Middle frontal gyrus (tissue), 1 donor: Measurements from ENCODE around the gene ASB1.

ENCODE experiments used
- DNase-seq: peaks from one replicate; pipeline ENCODE4 v3.0.0-alpha.2; 2015; ENCODE audit warnings: low spot score; ENCODE audit errors: extremely low spot score

The ASB1 gene

DNA sequence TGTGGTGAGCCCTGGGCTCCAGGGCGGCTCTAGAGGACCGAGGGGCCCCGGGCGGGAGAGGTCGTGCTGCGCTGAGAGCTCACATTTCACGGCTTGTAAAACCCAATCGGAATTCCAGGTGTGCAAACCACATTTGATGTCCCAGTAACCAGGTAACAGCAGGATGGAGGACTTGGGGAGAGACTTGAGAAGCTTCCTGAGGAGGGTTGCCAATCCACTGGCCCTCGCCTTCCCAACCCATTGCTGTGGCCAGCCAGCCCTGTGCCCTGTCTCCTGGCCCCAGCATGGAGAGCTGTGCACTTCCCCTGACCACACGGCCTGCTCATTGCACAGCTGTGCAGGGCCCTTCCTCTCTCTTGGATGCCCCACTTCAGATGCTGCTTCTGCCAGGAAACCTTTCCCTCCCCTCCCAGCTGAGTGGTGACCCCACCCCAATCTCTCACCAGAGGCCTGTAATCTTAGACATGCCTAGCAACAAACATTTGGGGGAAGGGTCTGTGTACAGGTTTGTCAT is 39.6 kb downstream of the ASB1 start:
- no peak for DNase-seq

DNA sequence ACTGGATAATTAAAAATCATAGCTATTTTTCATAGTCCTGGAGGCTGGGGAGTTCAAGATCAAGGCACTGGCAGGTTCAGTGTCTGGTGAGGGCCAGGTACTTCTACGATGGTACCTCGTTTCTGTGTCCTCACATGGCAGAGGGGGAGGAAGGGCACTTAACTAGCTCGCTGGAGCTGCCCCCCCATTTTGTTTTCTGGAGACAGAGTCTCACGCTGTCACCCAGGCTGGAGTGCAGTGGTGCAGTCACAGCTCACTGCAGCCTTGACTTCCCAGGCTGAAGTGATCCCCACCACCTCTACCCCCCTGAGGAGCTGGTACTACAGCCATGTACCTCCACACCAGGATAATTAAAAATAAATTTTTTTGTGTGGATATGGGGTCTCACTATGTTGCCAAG is 40.3 kb downstream of the ASB1 start:
- no peak for DNase-seq

GRCh38 chr2:238467792-238468191 is 41.1 kb downstream of the ASB1 start:
- no peak for DNase-seq

GRCh38 chr2:238469155-238469554 is 42.4 kb downstream of the ASB1 start:
- no peak for DNase-seq

DNA sequence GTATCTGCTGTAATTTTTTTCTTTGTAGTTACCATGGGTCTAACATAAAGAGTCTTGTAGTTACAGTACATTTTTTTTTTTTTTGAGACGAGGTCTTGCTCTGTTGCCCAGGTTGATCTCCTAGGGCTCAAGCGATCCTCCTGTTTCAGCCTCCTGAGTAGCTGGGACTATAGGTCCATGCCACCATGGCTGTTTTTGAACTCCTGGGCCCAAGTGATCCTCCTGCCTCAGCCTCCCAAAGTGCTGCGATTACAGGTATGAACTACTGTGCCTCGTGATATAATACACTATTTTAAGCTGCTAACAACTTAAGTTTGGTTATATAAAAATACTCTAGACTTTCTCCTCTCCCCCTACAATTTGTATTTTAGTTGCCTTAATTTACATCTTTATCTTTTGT is 46.3 kb downstream of the ASB1 start:
- no peak for DNase-seq

GRCh38 chr2:238473523-238473922 is 46.8 kb downstream of the ASB1 start:
- no peak for DNase-seq

DNA sequence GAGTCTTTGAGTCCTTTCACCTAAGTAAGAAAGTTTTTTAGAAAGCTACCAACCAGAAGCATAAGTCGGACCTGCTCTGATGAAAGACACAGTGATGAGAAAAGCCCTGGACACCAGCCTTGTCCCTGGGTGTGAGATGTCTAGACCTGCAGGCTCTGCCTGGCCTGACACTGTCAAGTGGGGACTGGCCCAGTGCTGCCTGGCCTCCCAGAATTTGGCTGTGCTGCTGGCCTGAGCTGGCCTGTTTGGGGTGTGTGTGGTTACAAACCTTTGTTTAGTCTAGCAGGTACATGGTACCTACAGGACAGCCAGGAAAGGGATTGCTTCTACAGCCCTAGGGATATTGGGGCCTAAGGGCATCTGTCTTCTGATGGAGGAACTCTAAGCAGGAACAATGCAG is 48.3 kb downstream of the ASB1 start:
- DNase-seq: no peak

DNA sequence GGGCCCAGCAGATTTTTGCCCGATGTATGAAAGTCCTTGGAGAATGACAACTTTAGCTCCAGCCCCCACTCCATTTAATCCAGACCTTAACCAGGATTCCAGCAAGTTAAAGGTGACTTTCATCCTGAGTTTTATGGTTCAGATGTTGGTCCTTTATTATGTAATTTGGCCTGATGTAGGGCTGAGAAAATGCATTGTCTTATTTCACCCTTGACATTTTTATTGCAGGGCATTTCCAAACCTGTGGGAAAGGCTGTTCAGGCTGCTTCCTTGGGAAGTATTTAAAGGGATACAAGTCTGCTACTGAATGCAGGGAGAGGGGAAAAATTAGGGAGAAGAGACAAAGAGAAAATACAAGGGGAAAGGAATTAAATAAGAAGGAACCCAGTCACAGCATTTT is 48.8 kb downstream of the ASB1 start:
- no peak for DNase-seq

DNA sequence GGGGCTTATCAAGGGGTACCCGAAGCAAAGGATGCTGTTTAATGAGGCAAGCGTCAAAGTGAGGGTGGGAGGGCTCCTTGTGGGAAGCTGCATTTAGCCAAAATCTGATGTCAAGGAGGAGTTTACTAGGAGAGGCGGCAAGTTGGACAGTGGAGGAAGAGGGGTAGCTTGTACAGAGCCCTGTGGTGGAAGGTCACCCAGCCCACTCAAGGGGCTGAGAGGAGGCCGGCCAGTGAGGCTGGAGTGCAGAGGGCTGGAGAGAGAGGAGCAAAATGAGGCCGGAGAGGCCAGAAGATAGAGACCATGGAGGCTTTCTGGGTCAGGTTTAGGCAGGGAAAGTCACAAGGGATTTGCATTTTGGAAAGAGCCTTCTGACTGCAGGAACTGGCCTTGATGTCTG is 49.5 kb downstream of the ASB1 start:
- no peak for DNase-seq

- no peak for DNase-seq
Measured at GRCh38 chr2:238478216-238478615, 51.5 kb downstream of the ASB1 start.

GRCh38 chr2:238479847-238480246 is 53.1 kb downstream of the ASB1 start:
- DNase-seq: no peak

DNA sequence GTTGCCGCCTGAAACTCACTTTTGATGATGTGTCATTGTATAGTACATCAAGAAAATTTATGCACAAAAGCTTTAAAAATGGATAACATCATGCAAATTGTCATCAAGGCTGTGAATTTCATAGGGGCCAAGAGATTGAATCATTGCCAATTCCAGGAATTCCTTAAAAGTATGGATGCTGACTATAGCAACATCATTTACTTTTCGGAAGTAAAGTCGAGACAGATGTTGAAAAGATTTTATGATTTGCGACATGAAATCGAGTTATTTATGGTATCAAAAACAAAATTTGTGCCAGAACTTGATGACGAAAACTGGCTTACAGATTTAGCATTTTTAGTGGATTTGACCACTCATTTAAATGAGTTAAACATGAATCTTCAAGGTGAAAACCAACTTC is 56.3 kb downstream of the ASB1 start:
- no peak for DNase-seq

DNA sequence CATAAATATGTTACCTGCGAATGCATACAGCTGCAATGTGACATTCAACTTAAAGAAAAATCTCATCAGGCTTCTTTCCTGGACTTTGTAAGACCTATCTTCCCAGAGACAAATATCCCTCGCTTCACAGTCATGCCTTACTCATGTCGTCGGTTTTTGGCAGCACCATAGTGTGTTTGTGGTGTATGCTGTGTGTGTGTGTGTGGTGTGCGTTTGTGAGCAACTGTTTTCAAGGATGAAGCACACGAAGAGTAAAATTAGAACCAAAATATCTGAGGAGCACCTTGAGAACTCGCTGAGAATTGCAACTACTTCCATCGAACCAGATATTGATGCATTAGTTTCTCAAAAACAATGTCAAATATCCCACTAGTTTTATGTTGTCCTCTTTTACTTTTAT is 56.9 kb downstream of the ASB1 start:
- no peak for DNase-seq

- DNase-seq: no peak
Measured at GRCh38 chr2:238484522-238485452, 58.1 kb downstream of the ASB1 start.

DNA sequence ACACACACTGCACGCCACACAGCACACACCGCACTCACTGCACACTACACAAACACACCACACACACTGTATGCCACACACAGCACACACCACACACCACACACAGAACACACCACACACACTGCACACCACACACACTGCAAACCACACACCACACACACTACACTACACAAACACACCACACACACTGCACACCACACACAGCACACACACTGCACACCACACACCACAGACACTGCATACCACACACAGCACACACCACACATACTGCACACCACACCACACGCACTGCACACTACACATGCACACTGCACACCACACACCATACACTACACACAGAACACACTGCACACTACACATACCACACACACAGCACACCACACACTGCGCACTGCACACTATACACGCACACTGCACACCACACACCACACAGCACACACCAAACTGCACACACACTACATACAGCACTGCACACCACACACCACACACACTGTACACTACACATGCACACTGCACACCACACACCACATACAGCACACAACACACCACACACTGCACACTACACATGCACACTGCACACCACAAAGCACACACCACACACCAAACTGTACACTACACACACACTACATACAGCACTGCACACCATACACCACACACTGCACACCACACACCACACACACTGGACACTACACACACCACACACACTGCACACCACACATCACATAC is 59.6 kb downstream of the ASB1 start:
- no peak for DNase-seq

GRCh38 chr2:238487134-238487533 is 60.4 kb downstream of the ASB1 start:
- no peak for DNase-seq

GRCh38 chr2:238487652-238488346 is 61.1 kb downstream of the ASB1 start:
- no peak for DNase-seq

- DNase-seq: no peak
Measured at GRCh38 chr2:238488347-238488826, 61.7 kb downstream of the ASB1 start.

GRCh38 chr2:238489431-238489830 is 62.7 kb downstream of the ASB1 start:
- no peak for DNase-seq

GRCh38 chr2:238489896-238490295 is 63.2 kb downstream of the ASB1 start:
- DNase-seq: no peak

GRCh38 chr2:238492840-238493239 is 66.1 kb downstream of the ASB1 start:
- DNase-seq: no peak

GRCh38 chr2:238493411-238493810 is 66.7 kb downstream of the ASB1 start:
- no peak for DNase-seq
